ENCODE data around the gene PKP1.

Gene PKP1

DNA sequence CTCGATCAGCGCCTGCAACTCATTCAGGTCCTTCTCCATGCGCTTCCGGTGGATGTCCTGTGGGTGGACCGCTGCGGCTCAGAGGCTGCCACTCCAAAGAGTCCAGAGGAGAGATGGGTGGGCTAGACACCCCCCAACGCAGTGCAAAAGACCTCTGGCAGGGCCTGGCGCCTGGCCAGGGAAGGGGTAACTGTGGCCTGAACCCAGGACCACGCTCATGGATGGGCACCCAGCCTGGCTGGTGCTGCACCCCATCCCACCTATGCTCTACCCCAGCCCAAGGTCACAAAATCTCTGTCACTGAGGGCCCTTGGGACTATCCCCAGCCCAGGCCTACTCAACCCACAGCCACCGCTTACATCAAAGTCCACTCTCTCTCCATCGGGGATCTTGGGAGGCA, 81.9 kb downstream of the PKP1 start:
- no peak for DNase-seq (ENCODE audit: low read depth)

DNA sequence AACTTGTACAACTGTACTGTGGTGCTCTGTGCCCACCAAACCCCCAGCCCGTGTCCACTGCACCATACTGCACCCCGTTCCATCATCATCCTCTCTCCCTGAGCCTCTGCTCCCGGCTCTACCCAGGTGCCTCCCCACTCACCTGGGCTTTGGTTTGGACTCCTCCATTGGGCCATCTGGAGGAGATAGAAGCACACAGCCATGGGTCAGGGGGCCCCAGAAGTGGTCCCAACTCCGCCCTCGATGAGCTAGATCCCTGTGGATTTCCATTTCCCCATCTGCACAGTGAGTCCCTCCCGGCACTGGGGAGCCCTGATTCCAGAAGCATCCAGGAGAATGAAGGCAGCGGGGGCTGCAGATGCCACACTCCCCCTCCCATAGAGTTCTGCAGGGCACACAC, 83.4 kb downstream of the PKP1 start:
- no peak overlapping the region for H3K4me3 ChIP-seq (ENCODE audit: low read length)
- DNase-seq (ENCODE audit: low read depth) = no peak
- TF ChIP-seq, protein P1, sequence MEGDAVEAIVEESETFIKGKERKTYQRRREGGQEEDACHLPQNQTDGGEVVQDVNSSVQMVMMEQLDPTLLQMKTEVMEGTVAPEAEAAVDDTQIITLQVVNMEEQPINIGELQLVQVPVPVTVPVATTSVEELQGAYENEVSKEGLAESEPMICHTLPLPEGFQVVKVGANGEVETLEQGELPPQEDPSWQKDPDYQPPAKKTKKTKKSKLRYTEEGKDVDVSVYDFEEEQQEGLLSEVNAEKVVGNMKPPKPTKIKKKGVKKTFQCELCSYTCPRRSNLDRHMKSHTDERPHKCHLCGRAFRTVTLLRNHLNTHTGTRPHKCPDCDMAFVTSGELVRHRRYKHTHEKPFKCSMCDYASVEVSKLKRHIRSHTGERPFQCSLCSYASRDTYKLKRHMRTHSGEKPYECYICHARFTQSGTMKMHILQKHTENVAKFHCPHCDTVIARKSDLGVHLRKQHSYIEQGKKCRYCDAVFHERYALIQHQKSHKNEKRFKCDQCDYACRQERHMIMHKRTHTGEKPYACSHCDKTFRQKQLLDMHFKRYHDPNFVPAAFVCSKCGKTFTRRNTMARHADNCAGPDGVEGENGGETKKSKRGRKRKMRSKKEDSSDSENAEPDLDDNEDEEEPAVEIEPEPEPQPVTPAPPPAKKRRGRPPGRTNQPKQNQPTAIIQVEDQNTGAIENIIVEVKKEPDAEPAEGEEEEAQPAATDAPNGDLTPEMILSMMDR (IDR thresholded peaks at IDR 0.05; ENCODE audit: insufficient read depth, low read depth, low read length, missing control alignments) = no peak

More for the DNA sequence above, 81.9 kb downstream of the PKP1 start:
- TF ChIP-seq, protein P1 (IDR thresholded peaks at IDR 0.05; ENCODE audit: insufficient read depth, low read depth, low read length, missing control alignments) = no peak
- H3K4me3 ChIP-seq (ENCODE audit: low read length) = no peak overlapping the region

DNA sequence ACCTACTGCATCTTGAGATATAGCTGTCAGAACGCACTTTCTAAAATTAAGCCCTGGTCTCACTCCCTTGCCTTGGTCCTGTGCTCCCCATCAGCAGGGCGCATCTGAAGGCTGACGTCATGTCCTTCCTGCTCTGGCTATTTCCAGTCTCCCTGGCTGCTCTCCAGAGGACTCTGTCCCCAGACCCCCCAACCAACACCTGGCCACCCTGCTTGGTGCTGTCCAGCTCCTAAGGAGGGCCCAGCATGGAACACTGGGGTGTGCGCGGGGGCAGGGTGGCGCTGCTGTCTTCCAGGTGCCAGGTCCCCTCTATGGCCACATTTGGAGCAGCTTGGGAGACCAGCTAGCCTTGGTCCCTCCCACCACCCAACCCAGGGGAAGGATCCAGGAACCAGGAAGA, 85.9 kb downstream of the PKP1 start:
- no peak overlapping the region for H3K4me3 ChIP-seq (ENCODE audit: low read length)
- TF ChIP-seq, protein P1 (IDR thresholded peaks at IDR 0.05; ENCODE audit: insufficient read depth, low read depth, low read length, missing control alignments) = no peak
- no peak for DNase-seq (ENCODE audit: low read depth)

GRCh38 chr1:201370500-201370899, 87.2 kb downstream of the PKP1 start:
- TF ChIP-seq, protein P1 (IDR thresholded peaks at IDR 0.05; ENCODE audit: insufficient read depth, low read depth, low read length, missing control alignments) = no peak
- no peak for DNase-seq (ENCODE audit: low read depth)
- no peak overlapping the region for H3K4me3 ChIP-seq (ENCODE audit: low read length)

- TF ChIP-seq, protein P1 (IDR thresholded peaks at IDR 0.05; ENCODE audit: insufficient read depth, low read depth, low read length, missing control alignments) = no peak
Observed at GRCh38 chr1:201371276-201371675, 88.0 kb downstream of the PKP1 start.

DNA sequence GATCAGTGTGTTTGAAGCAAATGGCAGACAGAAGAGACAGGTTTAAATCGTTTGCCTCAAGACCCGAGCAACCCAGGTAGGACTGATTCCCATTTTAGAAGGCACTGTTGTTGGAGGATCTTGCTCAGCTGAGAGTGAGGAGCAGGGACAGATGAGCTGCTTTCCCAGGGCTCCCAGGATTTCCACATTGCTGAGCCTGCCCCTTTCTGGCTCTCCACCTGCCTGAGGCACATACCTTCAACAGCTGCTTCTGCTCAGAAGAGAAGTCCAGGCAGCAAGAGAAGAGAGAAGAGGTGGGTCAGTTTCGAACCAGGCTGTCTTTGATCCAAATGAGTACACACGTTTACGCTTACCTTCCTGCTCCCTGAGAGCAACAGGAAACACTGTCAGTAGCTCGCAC, 88.5 kb downstream of the PKP1 start:
- no peak for DNase-seq (ENCODE audit: low read depth)
- H3K4me3 ChIP-seq (ENCODE audit: low read length) = no peak overlapping the region
- TF ChIP-seq, protein P1 (IDR thresholded peaks at IDR 0.05; ENCODE audit: insufficient read depth, low read depth, low read length, missing control alignments) = no peak

More at GRCh38 chr1:201371276-201371675, 88.0 kb downstream of the PKP1 start:
- no peak for DNase-seq (ENCODE audit: low read depth)
- no peak overlapping the region for H3K4me3 ChIP-seq (ENCODE audit: low read length)

- no peak overlapping the region for H3K4me3 ChIP-seq (ENCODE audit: low read length)
- DNase-seq (ENCODE audit: low read depth) = no peak
- TF ChIP-seq, protein P1 (IDR thresholded peaks at IDR 0.05; ENCODE audit: insufficient read depth, low read depth, low read length, missing control alignments) = no peak
Observed at GRCh38 chr1:201374364-201374763, 91.1 kb downstream of the PKP1 start.

Data from epithelial cell of esophagus (primary cell).